ENCODE results near the gene RASGRF2.
A peak's percentile ranks its signal among the peaks of the same experiment; 100 is the strongest.

The RASGRF2 gene

GRCh38 chr5:81169924-81170323, 209.8 kb downstream of the RASGRF2 start:
- DNase-seq (ENCODE audit: low read depth in 2 of 2): no peak

GRCh38 chr5:81171769-81172168, 211.6 kb downstream of the RASGRF2 start:
- DNase-seq (ENCODE audit: low read depth in 2 of 2): no peak

- DNase-seq (ENCODE audit: low read depth in 2 of 2): no peak
Observed at GRCh38 chr5:81172710-81173109, 212.5 kb downstream of the RASGRF2 start.

- DNase-seq (ENCODE audit: low read depth in 2 of 2): no peak
Observed at GRCh38 chr5:81177061-81177460, 216.9 kb downstream of the RASGRF2 start.

GRCh38 chr5:81179959-81180358, 219.8 kb downstream of the RASGRF2 start:
- no peak for DNase-seq (ENCODE audit: low read depth in 2 of 2)

GRCh38 chr5:81180780-81181460, 220.8 kb downstream of the RASGRF2 start:
- no peak for DNase-seq (ENCODE audit: low read depth in 2 of 2)

- DNase-seq (ENCODE audit: low read depth in 2 of 2): no peak
Observed at GRCh38 chr5:81181576-81182316, 221.6 kb downstream of the RASGRF2 start.

- DNase-seq (ENCODE audit: low read depth in 2 of 2): no peak
Observed at GRCh38 chr5:81182396-81183390, 222.5 kb downstream of the RASGRF2 start.

GRCh38 chr5:81183811-81184748, 223.9 kb downstream of the RASGRF2 start:
- no peak for DNase-seq (ENCODE audit: low read depth in 2 of 2)

- DNase-seq (ENCODE audit: low read depth in 2 of 2): no peak
Observed at GRCh38 chr5:81184749-81185110, 224.6 kb downstream of the RASGRF2 start.

- DNase-seq (ENCODE audit: low read depth in 2 of 2): no peak
Observed at GRCh38 chr5:81187885-81188284, 227.7 kb downstream of the RASGRF2 start.

GRCh38 chr5:81188962-81189361, 228.8 kb downstream of the RASGRF2 start:
- no peak for DNase-seq (ENCODE audit: low read depth in 2 of 2)

GRCh38 chr5:81189875-81190498, 229.8 kb downstream of the RASGRF2 start:
- DNase-seq (ENCODE audit: low read depth in 2 of 2): no peak

- DNase-seq (ENCODE audit: low read depth in 2 of 2): no peak
Observed at GRCh38 chr5:81191726-81192372, 231.7 kb downstream of the RASGRF2 start.

- DNase-seq (ENCODE audit: low read depth in 2 of 2): no peak
Observed at GRCh38 chr5:81192373-81192750, 232.2 kb downstream of the RASGRF2 start.

GRCh38 chr5:81194633-81195334, 234.6 kb downstream of the RASGRF2 start:
- peak; percentile 79 to 87 for DNase-seq (ENCODE audit: low read depth in 2 of 2)

- DNase-seq (ENCODE audit: low read depth in 2 of 2): no peak
Observed at GRCh38 chr5:81195335-81195929, 235.3 kb downstream of the RASGRF2 start.

GRCh38 chr5:81202655-81203054, 242.5 kb downstream of the RASGRF2 start:
- no peak for DNase-seq (ENCODE audit: low read depth in 2 of 2)

GRCh38 chr5:81203729-81204128, 243.6 kb downstream of the RASGRF2 start:
- no peak for DNase-seq (ENCODE audit: low read depth in 2 of 2)

All from stimulated activated CD4-positive, alpha-beta T cell treated with anti-CD3 and anti-CD28 coated beads, Interleukin-4, amount 100 ng/mL, for 48 hours (primary cell).